Measurements from ENCODE around the gene ATF6.

Gene ATF6

DNA sequence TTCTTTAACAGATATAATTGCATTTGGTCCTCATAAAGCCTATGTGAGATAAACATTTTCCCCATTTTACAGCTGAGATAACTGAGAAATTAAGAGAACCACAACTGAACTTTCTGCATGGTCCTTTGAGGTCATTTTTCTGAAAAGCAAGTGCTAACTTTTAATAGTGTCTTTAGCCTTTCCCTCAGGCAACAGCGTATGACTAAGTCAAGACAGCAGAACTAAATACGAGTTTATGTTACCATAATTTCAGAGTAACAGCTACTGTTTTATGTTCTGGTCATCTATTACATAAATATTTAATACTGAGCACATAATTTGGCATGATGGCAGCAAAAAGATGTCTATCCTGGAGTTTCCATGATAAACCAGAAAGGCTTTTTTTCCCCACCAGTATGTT, 161.9 kb downstream of the ATF6 start:
- H3K4me3 ChIP-seq (ENCODE audit: low read depth, low read length): no peak overlapping the region
- TF ChIP-seq, protein P1, sequence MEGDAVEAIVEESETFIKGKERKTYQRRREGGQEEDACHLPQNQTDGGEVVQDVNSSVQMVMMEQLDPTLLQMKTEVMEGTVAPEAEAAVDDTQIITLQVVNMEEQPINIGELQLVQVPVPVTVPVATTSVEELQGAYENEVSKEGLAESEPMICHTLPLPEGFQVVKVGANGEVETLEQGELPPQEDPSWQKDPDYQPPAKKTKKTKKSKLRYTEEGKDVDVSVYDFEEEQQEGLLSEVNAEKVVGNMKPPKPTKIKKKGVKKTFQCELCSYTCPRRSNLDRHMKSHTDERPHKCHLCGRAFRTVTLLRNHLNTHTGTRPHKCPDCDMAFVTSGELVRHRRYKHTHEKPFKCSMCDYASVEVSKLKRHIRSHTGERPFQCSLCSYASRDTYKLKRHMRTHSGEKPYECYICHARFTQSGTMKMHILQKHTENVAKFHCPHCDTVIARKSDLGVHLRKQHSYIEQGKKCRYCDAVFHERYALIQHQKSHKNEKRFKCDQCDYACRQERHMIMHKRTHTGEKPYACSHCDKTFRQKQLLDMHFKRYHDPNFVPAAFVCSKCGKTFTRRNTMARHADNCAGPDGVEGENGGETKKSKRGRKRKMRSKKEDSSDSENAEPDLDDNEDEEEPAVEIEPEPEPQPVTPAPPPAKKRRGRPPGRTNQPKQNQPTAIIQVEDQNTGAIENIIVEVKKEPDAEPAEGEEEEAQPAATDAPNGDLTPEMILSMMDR (IDR thresholded peaks at IDR 0.05; ENCODE audit: control insufficient read depth, extremely low read depth, insufficient read depth): no peak
- no peak for DNase-seq (ENCODE audit: low read depth)

DNA sequence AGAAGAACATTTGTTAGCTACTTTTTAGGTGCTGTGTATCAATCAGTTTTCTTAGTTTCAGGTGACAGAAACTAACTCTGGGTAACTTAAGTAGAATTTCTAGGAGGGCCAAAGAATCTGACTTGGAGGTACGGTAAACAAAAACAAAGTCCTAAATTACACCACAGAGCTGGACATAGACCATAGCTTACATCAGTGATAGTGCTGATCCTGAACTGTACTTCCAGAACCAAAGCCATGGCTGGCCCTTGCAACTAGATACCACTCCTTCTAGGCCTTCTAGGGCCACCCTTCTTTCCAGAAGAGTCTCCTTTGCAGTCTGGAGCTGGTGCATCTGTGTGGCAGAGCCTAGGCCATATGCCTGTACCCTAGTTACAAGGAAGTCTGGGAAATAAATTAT, 163.0 kb downstream of the ATF6 start:
- TF ChIP-seq, protein P1 (IDR thresholded peaks at IDR 0.05; ENCODE audit: control insufficient read depth, extremely low read depth, insufficient read depth): no peak
- no peak for DNase-seq (ENCODE audit: low read depth)
- no peak overlapping the region for H3K4me3 ChIP-seq (ENCODE audit: low read depth, low read length)

GRCh38 chr1:161930064-161930463, 163.9 kb downstream of the ATF6 start:
- H3K4me3 ChIP-seq (ENCODE audit: low read depth, low read length): no peak overlapping the region

DNA sequence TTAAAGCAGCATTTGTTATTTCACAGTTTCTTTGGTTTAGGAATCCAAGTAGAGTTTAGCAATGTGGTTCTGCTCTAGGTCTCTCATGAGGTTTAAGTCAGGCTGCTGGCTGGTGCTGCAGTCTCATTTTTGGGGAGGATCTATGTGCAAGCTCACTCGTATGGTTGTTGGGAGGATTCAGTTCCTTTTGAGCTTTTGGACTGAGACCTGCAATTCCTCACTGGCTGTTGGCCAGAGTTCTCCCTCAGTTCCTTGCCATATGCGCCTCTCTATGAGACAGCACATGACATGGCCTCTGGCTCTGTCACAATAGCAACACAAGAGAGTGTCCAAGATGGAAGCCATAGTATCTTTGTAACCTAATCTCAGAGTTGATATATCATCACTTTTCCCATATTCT, 166.5 kb downstream of the ATF6 start:
- TF ChIP-seq, protein P1 (IDR thresholded peaks at IDR 0.05; ENCODE audit: control insufficient read depth, extremely low read depth, insufficient read depth): no peak
- no peak for DNase-seq (ENCODE audit: low read depth)
- H3K4me3 ChIP-seq (ENCODE audit: low read depth, low read length): no peak overlapping the region

More at GRCh38 chr1:161930064-161930463, 163.9 kb downstream of the ATF6 start:
- TF ChIP-seq, protein P1 (IDR thresholded peaks at IDR 0.05; ENCODE audit: control insufficient read depth, extremely low read depth, insufficient read depth): no peak
- no peak for DNase-seq (ENCODE audit: low read depth)

DNA sequence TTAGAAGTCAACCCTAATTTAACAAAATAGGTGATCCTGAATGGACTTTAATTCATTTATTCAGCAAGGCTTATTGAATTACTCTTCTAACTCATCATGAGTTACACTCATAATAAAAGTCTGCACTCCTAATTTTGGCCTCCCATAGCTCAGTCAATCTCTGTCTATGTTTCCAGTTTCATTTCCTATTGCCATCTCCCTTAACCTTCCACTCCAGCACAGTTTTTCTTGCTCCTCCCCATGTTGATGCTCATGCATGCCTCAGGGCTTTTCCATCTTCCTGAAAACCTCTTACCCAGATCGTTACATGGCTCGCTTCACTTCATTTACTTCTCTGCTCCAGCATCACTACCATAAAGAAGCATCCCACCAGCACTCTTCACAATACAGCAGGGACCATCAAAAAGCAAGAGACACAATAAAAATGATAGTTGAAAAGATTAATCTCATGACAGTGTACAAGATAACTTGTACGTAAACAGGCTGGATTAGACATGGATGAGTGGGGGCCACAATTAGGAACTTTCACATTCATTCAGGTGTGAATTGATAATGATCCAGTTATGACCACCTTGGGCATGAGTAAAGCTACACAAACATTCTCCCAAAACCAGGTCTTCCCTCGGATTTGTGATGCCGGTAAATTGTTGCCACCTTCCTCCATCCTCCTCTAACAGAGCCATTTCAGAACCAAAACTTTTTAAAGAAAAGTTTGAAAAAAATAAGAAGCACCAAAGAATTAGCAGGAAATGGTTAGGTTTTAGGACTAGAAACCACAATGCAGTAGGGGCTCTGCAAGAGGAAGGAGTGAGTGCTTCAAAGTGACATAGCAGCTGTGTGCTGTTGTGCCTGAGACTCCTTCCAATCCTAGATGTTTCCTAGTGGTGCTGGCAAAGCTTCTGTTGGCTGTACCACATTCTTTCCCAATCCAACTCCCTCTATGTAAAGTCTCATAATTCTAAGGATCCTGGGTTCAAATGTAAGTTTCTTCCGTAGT, 167.8 kb downstream of the ATF6 start:
- H3K4me3 ChIP-seq (ENCODE audit: low read depth, low read length): no peak overlapping the region
- no peak for DNase-seq (ENCODE audit: low read depth)
- TF ChIP-seq, protein P1 (IDR thresholded peaks at IDR 0.05; ENCODE audit: control insufficient read depth, extremely low read depth, insufficient read depth): no peak

- H3K4me3 ChIP-seq (ENCODE audit: low read depth, low read length): no peak overlapping the region
- TF ChIP-seq, protein P1 (IDR thresholded peaks at IDR 0.05; ENCODE audit: control insufficient read depth, extremely low read depth, insufficient read depth): no peak
- DNase-seq (ENCODE audit: low read depth): no peak
These were observed 169.1 kb downstream of the ATF6 start for GRCh38 chr1:161935264-161935663.
